Measurements from ENCODE around the gene RRP1. TPM values are rescaled to one million over a fixed set of nuclear protein-coding genes. Genes with fewer than 3 reads are reported as not detected.
"Not testable (repeated sequence)": the region's sequence is repeated elsewhere in the genome, so short reads cannot be mapped to it uniquely, and the experiment has no call there.

RRP1 gene
- polyA plus RNA-seq, 1 experiment, result 8.2 TPM

DNA sequence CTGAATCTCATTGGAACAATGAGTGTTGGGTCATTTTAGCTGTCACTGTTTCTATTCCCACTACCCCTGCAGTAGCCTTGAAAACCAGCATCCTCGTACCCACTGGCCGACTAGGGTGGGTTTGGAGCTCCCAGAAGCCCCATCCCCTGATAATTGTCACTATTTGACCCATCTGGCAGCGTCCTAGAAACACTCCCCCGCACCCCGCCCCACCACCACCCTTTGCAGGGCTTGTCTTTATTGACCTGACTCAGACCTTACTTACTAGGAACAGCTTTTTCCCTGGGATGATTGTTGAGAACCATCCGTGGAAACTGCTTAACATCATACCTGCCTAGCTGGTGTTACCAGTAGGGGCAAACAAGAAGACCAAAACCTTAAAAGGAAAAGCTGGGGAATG is 47.2 kb downstream of the RRP1 start:
- TF ChIP-seq, protein P1, sequence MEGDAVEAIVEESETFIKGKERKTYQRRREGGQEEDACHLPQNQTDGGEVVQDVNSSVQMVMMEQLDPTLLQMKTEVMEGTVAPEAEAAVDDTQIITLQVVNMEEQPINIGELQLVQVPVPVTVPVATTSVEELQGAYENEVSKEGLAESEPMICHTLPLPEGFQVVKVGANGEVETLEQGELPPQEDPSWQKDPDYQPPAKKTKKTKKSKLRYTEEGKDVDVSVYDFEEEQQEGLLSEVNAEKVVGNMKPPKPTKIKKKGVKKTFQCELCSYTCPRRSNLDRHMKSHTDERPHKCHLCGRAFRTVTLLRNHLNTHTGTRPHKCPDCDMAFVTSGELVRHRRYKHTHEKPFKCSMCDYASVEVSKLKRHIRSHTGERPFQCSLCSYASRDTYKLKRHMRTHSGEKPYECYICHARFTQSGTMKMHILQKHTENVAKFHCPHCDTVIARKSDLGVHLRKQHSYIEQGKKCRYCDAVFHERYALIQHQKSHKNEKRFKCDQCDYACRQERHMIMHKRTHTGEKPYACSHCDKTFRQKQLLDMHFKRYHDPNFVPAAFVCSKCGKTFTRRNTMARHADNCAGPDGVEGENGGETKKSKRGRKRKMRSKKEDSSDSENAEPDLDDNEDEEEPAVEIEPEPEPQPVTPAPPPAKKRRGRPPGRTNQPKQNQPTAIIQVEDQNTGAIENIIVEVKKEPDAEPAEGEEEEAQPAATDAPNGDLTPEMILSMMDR (IDR thresholded peaks at IDR 0.05; ENCODE audit: low read depth, low read length), result no peak

DNA sequence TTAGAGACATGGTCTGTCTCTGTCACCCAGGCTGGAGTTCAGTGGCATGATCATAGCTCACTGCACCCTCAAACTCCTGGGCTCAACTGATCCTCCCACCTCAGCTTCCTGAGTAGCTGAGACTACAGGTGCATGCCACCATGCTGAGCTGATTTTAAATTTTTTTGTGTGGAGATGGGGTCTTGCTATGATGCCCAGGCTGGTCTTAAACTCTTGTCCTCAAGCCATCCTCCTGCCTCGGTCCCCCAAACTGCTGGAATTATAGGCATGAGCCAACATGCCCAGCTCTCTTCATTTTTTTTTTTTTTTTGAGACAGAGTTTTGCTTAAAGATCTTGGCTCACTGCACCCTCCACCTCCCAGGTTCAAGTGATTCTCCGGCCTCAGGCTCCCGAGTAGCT is 50.9 kb downstream of the RRP1 start:
- H3K9me3 ChIP-seq (ENCODE audit: control insufficient read depth, insufficient read depth, low read length), result no peaks in the 10 kb centered on the region; the same call in 1 of the 2 replicates
- no peak for DNase-seq (ENCODE audit: low read depth, low spot score)
- H3K27ac ChIP-seq (ENCODE audit: low read depth, low read length), result no peak overlapping the region
- ChIA-PET POLR2A (no interaction called here), CTCF (no interaction called here)
- TF ChIP-seq, protein P1 (IDR thresholded peaks at IDR 0.05; ENCODE audit: low read depth, low read length), result no peak
- H3K4me3 ChIP-seq (ENCODE audit: low read depth, low read length), result no peak overlapping the region
- H3K27me3 ChIP-seq (ENCODE audit: control insufficient read depth, insufficient read depth, low read length), result peaks cover 22% of the 10 kb centered on the region

More for the DNA sequence above, 47.2 kb downstream of the RRP1 start:
- no peak for DNase-seq (ENCODE audit: low read depth, low spot score)
- no peak overlapping the region for H3K4me3 ChIP-seq (ENCODE audit: low read depth, low read length)
- POLR2A ChIA-PET, result no interaction called here
- H3K27me3 ChIP-seq (ENCODE audit: control insufficient read depth, insufficient read depth, low read length), result peaks cover 28% of the 10 kb centered on the region
- H3K9me3 ChIP-seq (ENCODE audit: control insufficient read depth, insufficient read depth, low read length), result peaks cover 20% of the 10 kb centered on the region
- CTCF ChIA-PET, result no interaction called here
- H3K27ac ChIP-seq (ENCODE audit: low read depth, low read length), result no peak overlapping the region

DNA sequence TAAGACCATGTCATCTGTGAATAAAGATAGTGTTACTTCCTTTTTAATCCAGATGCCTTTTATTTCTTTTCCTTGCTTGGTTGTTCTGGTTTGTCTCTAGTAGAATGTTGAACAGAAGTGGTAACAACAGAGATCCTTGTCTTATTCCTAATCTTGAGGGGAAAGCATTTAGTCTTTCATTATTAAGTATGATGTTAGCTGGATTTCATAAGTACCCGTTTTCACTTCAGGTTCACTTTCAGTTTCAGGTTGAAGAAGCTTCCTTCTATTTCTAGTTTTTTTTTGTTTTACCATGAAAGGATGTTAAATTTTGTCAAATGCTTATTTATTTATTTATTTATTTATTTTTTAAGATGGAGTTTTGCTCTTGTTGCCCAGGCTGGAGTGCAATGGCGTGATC is 53.4 kb downstream of the RRP1 start:
- Histone ChIP-seq H3K9me3 (ENCODE audit: control insufficient read depth, insufficient read depth, low read length) (no peaks in the 10 kb centered on the region; the same call in 1 of the 2 replicates), H3K27ac (ENCODE audit: low read depth, low read length) (no peak overlapping the region), H3K27me3 (ENCODE audit: control insufficient read depth, insufficient read depth, low read length) (peaks cover 6% of the 10 kb centered on the region), H3K4me3 (ENCODE audit: low read depth, low read length) (no peak overlapping the region)
- TF ChIP-seq, protein P1 (IDR thresholded peaks at IDR 0.05; ENCODE audit: low read depth, low read length), result no peak
- POLR2A ChIA-PET, result no interaction called here
- DNase-seq (ENCODE audit: low read depth, low spot score), result no peak
- CTCF ChIA-PET, result no interaction called here

DNA sequence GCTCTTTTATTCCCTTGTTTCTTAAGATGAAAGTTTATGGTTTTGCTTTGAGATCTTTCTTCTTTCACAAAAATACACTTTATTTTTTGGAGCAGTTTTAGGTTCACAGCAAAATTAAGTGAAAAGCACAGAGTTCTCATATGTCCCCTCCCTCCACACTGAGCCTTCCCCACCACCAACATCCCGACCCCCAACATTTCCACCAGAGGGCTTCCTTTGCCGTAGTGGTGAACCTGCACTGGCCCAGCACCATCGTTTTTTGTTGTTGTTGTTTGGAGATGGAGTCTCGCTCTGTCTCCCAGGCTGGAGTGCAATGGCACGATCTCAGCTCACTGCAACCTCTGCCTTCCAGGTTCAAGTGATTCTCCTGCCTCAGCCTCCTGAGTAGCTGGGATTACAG is 55.5 kb downstream of the RRP1 start:
- H3K27ac ChIP-seq (ENCODE audit: low read depth, low read length); H3K27me3 ChIP-seq (ENCODE audit: control insufficient read depth, insufficient read depth, low read length); CTCF ChIA-PET; DNase-seq (ENCODE audit: low read depth, low spot score); H3K9me3 ChIP-seq (ENCODE audit: control insufficient read depth, insufficient read depth, low read length); H3K4me3 ChIP-seq (ENCODE audit: low read depth, low read length): not testable (repeated sequence)
- POLR2A ChIA-PET, result interaction anchor here (0.6 kb wide), 1 partner anchor 29 kb away, joined by 3 read pairs; no protein-coding TSS in a partner anchor

DNA sequence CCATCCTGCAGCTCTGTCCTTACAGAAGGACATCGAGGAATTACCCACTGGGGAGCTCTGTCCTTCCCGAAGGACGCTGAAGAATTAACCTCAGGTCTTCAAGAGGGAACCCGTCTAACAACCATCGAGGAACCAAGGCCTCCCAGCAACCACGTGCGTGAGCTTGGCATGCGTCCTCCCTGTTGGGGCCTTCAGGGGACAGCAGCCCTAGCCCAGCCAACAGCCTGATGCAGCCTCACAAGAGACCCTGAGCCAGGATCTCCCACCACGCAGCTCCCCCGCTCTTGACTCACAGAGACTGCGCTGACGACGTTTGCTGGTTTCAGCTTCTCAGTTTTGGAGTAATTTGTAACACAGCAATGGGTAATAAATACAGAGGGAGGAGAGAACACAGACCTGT is 56.0 kb downstream of the RRP1 start:
- ChIA-PET CTCF (no interaction called here), POLR2A (interaction anchor here (0.6 kb wide), 1 partner anchor 29 kb away, joined by 3 read pairs; no protein-coding TSS in a partner anchor)
- DNase-seq (ENCODE audit: low read depth, low spot score), result no peak
- Histone ChIP-seq H3K27ac (ENCODE audit: low read depth, low read length) (no peak overlapping the region), H3K4me3 (ENCODE audit: low read depth, low read length) (no peak overlapping the region), H3K9me3 (ENCODE audit: control insufficient read depth, insufficient read depth, low read length) (peaks cover 2% of the 10 kb centered on the region; the same call in 1 of the 2 replicates), H3K27me3 (ENCODE audit: control insufficient read depth, insufficient read depth, low read length) (no peaks in the 10 kb centered on the region)
- TF ChIP-seq, protein P1 (IDR thresholded peaks at IDR 0.05; ENCODE audit: low read depth, low read length), result no peak

DNA sequence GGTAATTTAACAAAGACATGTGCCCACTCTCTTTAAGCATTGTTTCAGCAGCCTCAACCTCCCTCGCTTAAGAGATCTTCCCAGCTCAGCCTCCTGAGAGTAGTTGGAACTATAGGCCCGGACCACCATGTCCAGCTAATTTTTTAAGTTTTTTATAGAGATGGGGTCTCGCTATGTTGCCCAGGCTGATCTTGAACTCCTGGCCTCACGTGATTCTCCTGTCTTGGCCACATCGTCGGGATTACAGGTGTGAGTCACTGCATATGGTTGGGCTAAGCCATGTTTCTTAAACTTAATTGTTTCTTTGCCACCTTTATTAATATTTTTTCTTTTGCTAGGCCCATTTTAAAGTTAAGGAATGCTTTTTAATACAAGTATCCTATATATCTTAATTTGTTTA is 57.1 kb downstream of the RRP1 start:
- ChIA-PET POLR2A (no interaction called here), CTCF (no interaction called here)
- no peak overlapping the region for H3K4me3 ChIP-seq (ENCODE audit: low read depth, low read length)
- no peak overlapping the region for H3K27ac ChIP-seq (ENCODE audit: low read depth, low read length)
- TF ChIP-seq, protein P1 (IDR thresholded peaks at IDR 0.05; ENCODE audit: low read depth, low read length), result no peak
- DNase-seq (ENCODE audit: low read depth, low spot score), result no peak
- peaks cover 2% of the 10 kb centered on the region; the same call in 1 of the 2 replicates for H3K9me3 ChIP-seq (ENCODE audit: control insufficient read depth, insufficient read depth, low read length)
- H3K27me3 ChIP-seq (ENCODE audit: control insufficient read depth, insufficient read depth, low read length), result peaks cover 2% of the 10 kb centered on the region
